Measurements from ENCODE around the gene SOD1.

The SOD1 gene

DNA sequence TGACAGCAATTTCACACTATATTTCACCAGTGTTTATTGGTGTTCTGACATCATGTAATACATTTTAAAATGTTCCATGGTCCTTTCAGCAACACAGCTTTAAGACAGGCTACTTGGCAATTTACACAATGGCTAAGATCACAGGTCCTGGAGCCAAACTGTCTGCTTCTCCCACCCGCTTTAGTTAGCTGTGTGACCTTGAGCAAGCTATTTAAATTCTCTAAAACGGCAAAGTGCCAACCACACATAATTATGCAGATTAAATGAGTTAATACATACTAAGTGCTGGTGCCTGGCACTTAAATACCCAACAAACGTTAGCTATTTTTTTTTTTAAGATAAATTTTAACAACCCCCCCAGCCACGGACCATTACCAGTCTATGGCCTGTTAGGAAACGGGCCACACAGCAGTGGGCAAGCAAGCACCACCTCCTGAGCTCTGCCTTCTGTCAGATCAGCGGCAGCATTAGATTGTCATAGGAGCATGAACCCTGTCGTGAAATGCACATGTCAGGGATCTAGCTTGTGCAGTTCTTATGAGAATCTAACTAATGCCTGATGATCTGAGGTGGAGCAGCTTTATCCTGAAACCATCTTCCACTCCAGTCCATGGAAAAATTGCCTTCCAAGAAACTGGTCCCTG lies 26.9 kb downstream of the SOD1 start:
- no peak for DNase-seq

DNA sequence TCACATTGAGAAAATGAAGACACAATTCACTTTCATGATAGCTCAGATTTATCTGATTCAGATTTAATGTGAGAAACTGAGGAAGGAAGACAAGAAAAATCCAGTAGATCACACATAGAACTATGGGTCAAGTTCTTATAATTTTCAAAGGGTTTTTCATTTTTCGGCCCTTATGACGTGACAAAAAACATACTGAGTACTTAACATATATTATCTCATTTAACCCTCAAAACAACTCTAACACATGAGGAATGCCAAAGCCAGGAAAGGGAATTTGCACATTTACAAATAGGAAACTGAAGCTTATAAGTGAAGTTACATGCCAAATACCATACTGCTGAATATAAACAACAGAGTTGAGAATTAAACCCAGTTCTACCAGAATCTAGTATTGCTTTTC lies 27.6 kb downstream of the SOD1 start:
- DNase-seq: no peak

DNA sequence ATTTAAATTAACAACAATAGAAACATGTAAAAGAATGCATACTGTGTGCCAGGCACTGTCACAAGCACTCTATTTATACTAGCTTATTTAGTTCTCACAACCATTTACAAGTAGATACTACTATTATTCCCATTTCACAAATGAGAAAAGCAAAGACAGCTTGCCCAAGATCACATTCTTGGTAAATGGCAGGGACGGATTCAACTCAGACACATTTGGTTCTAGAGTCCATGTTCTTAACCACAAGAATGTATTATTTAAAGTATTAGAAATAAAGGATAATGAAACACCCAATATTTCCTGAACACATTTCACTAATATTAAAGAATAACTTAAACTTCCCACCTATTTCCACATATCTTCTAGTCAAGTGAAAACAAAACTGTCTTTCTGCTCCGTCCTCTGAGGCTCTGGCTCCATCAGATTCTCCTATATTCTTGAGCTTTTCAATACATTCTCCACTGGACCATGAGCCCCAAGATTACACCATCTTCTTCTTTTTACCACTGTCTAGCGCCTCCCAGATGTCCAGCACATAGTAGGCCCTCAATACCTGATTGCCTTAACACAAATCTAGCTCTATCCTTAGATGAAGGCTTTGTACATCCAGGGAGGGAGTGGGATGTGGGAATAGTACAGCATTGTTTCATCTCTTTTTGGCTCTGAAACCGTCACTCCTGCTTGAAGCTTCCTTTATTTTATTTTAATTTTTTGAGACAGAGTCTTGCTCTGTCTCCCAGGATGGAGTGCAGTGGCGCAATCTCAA lies 29.3 kb downstream of the SOD1 start:
- no peak for DNase-seq

DNA sequence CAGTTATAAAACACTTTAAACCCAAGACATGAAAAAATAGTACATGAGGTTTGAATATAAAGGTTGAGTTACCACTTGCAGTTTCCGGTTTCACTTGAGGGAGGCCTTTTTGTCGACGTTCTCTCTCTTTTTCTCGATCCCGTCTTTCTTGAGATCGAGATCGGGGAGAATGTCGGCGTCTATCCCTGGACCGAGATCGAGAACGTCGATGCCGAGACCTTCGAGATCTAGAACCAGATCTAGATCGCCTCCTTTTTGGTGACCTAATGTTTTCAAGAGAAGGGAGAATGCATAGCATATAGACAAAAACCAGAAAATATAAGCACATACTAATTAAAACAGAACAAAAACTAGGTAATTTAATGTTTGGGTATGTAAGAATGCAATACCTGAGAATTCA lies 33.7 kb downstream of the SOD1 start:
- DNase-seq: no peak

DNA sequence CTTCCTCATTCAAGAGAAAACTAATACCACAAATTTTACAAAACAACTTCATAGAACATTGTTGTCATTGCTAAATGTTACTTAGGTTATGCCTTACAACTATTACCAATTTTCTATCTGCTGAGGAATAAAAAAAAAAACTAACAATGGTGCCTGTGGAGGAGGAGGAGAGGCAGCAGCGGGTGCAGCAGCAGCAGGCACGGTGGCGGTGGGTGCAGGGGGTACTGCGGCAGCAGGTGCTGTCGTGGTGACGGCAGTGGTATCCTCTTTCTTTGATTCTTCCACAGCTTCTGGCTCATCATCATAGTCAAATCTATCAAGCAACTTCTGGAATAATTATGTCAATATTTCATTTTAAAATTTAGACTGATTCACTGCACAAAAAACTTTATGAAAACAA lies 36.9 kb downstream of the SOD1 start:
- DNase-seq: no peak

DNA sequence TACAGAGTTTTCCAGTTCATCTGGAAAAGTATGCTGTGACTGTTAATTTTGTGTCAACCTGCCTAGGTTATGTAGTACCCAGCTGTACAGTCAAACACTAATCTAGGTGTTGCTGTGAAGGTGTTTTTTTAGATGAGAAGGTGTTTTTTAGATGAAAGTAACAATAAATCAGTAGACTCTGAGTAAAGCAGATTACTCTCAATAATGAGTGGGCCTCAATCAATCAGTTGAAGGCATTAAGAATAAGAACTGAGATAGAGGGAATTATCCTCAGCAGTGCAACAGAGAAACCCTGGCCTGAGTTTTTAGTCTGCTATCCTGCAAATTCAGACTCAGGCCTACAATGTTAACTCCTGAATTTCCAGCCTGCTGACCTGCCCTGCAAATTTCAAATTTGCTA lies 39.0 kb downstream of the SOD1 start:
- DNase-seq: no peak

DNA sequence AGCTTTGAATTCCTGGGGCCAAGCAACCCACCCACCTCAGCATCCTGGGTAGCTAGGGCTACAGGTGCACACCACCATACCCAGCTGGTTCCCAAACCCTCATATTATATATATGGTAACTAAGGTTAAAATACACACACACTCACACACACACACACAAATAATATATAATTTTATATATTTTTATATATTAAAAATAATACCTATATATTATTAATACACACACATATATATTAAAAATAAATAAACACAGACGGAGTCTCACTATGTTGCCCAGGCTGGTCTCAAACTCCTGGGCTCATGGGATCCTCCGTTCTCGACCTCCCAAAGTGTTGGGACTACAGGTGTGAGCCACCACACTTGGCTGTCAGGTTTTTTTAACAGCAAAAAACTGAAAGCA lies 40.5 kb downstream of the SOD1 start:
- DNase-seq: no peak

DNA sequence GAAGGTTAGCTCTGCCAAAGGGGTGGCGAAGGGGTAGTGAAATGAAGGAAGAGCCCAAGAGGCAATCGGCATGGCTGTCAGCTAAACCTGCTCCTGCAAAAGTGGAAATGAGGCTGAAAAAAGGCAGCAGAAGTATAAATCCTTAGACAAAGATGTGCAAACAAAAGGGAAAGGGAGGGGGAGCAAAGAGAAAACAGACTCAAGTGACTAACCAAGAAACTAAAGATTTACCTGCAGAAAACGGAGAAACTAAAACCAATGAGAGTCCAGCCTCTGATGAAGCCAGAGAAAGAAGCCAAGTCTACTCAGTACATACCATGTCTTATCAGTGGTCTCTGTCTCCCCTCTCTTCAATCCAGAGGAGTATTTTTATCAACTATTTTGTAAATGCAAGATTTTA lies 47.1 kb downstream of the SOD1 start:
- DNase-seq: no peak

DNA sequence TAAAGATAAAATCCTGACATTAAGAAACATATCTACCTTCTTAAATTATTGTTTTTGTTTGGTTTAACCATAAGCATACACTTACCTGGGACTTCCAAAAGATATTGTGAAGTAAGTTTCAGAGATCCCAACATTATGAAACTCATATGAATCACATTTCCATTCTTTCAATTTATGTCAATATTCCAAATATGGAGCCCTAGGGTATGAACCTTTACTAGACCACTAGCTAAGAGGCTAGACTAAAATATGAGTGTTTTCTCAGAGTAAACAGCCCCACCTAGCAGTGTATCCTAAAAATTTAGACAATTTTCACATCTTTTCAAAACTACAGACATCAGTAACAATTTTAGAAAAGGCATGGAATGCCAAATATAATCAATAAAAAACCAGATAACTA lies 48.0 kb downstream of the SOD1 start:
- DNase-seq: no peak

DNA sequence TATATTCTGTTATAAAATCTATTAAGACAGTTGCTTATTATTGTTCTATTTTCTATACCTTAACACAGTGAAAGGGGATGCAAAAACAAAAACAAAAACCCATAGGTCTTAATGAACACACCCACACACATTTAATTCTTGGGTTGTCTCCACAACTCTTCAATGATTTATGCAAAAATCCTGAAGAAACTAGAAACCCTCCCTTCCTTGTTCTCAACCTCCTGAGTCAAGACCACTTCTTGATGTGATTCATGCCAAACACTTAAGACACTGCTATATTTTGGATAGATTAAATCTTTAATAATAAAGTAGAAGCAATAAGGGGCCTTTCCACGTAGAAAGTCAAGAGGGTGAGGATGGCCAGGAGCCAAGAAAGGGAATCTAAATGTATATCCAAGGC lies 49.0 kb downstream of the SOD1 start:
- DNase-seq: no peak

DNA sequence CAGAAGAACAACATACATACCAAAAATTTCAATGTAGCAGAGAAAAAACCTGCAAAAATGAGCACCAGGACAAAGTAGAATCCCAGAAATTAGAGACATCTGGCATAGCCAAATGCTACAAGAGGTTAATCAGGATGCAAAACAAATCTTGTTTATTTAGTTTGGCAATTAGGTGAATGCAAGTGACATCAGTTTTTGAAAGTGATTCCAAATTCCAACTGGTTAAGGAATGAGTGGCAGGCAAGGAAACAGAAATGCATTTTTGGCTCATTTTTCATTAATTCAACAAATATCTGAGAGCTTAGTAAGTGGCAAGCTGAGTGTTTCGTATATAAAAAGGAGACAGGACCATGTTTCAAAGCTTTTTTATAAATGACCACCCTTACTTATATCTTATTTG lies 51.1 kb downstream of the SOD1 start:
- no peak for DNase-seq

DNA sequence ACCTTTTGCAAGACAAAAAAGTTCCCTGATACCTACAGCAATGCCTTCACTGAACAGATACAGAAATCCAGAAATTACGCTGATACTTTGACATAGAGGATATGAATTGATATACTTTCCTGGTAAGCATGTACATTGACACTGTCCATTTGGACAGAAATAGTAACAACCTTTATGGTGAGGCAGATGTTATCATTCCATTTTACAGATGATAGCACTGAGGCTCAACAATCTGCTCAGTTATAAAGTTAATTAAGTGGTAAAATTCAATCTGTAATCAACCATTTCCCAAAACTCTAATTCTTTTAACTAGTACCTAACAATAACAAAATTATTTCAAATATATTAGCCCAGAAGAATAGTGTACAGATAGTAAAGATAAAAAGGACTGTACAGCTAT lies 51.8 kb downstream of the SOD1 start:
- DNase-seq: no peak

DNA sequence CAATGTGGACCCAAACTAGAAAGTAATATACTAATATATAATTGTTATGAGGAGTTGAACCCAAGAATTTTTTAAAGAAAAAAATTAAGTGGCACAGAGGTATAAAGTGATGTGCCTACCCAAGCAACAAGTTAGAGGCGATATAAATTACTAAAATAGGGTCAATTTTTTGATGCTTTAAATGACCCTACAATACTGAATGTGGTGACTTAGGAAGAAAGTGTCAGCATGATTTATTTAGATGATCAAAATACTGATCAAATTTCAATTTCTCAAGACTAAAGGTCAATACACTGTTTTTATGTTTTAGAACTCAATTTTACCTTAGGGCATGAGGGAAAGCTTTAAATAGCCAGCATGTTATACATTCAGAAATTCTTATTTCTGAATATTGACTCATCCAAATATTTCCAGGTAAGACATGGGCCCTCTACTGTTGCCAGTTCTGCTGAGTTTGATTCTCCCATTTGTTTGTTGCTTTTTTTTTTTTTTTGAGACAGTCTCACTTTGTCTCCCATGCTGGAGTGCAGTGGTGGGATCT lies 52.3 kb downstream of the SOD1 start:
- DNase-seq: no peak

DNA sequence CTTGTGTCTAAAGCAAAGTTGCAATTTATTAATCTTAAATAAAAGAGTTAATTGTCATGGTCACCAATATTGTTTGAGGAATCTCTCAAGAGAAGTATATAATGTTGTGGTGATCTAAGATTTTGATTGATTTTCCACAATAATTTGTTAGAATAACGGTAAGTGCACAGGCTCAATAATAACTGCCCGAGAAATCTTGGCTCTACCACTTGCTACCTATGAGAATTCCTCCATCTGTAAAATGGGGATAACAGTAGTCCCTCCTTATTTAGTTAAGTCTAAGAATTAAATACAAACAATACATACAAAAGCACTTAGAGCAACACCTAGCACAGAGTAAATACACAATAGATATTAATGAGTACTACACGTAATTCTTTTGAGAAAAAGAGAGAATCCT lies 53.6 kb downstream of the SOD1 start:
- no peak for DNase-seq

DNA sequence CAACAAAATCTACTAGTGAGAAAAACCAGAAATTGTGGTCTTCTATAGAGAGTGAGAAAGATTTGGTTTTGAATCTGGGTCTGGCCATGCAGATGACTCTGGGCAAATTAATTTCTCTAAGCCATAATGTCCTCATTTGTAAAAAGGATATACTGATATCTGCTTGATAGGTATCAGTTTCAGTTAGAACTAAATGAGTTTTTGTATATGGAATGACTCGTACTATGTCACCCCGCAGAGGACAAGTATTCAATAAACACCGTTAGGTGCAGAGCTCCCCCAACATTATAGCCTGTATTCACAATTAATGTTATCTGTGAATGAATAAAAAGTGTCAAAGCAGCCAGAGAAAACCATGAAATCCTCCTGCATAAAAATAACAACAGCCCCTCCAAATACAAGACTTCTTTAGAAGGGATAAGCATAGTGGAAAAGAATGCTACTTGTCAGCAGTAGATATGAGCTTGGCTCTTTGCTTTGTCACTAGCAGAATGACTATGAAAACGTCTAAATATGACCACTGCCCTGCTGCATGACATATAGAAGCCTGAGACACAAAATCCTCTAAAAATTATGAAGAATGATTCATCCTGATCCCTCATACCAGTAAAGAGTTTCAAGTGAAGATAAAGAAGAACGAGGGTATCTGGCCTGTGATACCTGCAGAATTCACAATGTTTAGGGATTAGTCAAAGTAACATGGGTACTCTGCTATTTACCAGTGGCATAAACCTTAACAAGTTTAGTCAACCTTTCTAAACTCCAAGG lies 54.7 kb downstream of the SOD1 start:
- DNase-seq: no peak

DNA sequence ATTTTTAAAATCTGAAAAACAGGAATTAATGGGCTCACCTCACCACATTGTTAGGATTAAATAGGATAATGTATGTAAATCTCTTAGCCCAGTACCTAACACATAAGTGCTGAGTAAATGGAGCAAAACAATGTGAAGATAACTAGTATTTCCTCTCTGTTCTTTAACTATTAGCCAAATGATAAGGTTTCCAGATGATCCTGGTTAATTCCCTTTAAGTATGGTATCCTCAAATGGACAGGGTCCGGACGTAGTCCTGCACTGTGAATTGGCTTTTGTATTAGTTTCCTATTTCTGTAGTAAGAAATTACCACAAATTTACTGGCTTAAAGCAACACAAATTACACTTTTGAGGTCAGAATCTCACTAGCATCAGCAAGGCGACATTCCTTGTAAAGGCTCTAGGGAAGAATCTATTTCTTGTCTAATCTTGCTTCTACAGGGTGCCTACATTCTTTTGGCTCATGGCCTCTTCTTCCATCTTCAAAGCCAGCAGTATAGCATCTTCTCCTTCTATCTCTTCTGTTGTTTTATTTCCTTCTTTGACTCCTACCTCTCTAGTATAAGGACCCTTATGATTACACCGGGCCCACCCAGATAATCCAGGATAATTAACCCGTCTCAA lies 55.4 kb downstream of the SOD1 start:
- no peak for DNase-seq

DNA sequence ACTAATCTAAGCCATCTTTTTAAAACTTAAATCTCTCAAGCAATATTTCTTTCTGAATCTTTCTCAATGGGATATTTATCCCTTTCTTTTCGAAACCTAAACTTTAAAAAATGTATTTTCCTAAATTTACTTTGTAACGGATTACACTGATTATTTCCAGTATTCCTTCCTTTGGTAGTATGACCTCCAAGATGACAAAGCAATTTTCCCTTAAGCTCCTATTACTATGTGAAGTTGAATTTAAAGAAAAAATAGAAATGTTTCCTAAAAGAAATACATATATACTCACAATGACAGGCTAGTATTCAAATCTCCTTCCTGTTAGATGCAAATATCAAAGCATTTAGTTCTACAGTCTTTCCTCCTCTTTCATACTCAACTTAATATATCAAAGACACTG lies 56.6 kb downstream of the SOD1 start:
- DNase-seq: no peak
